IPS-18a (cell line): ENCODE data around the gene SUPV3L1.
"Not testable (repeated sequence)": the region's sequence is repeated elsewhere in the genome, so short reads cannot be mapped to it uniquely, and the experiment has no call there.

Experiments
- H3K27ac ChIP-seq: one replicate; pipeline ENCODE4 v1.5.1; 2013; ENCODE audit warnings: low read length
- H3K27me3 ChIP-seq: one replicate; pipeline ENCODE4 v1.6.1; 2013; ENCODE audit warnings: mild to moderate bottlenecking, low read length; ENCODE audit not compliant: control insufficient read depth, insufficient read depth
- H3K36me3 ChIP-seq: one replicate; pipeline ENCODE4 v1.6.1; 2013; ENCODE audit warnings: low read depth, low read length; ENCODE audit not compliant: control insufficient read depth
- H3K4me1 ChIP-seq: one replicate; pipeline ENCODE4 v1.6.1; 2013; ENCODE audit warnings: low read depth, low read length; ENCODE audit not compliant: control insufficient read depth
- H3K4me3 ChIP-seq: one replicate; pipeline ENCODE4 v1.5.1; 2013; ENCODE audit warnings: low read length
- H3K9ac ChIP-seq: one replicate; pipeline ENCODE4 v1.6.1; 2013; ENCODE audit warnings: mild to moderate bottlenecking, low read length, moderate library complexity
- H3K9me3 ChIP-seq: one replicate; pipeline ENCODE4 v1.6.1; 2013; ENCODE audit warnings: low read depth, low read length; ENCODE audit not compliant: control insufficient read depth

SUPV3L1 gene

GRCh38 chr10:69168493-69168892 lies 11.5 kb upstream of the SUPV3L1 start:
- Histone ChIP-seq H3K27ac (no peak overlapping the region), H3K36me3 (peaks cover 39% of the 10 kb centered on the region), H3K9me3 (no peaks in the 10 kb centered on the region), H3K27me3 (no peaks in the 10 kb centered on the region), H3K4me3 (no peak overlapping the region), H3K9ac (no peak overlapping the region), H3K4me1 (no peaks in the 10 kb centered on the region)

GRCh38 chr10:69172241-69172982 lies 7.6 kb upstream of the SUPV3L1 start:
- no peak overlapping the region for H3K9ac ChIP-seq
- no peaks in the 10 kb centered on the region for H3K27me3 ChIP-seq
- H3K9me3 ChIP-seq: no peaks in the 10 kb centered on the region
- peaks cover 20% of the 10 kb centered on the region for H3K36me3 ChIP-seq
- no peak overlapping the region for H3K4me3 ChIP-seq
- H3K27ac ChIP-seq: no peak overlapping the region
- no peaks in the 10 kb centered on the region for H3K4me1 ChIP-seq

- not testable (repeated sequence) for H3K9me3 ChIP-seq, H3K27ac ChIP-seq, H3K9ac ChIP-seq, H3K4me3 ChIP-seq, H3K4me1 ChIP-seq, H3K27me3 ChIP-seq
- H3K36me3 ChIP-seq: peaks cover 16% of the 10 kb centered on the region
Measured at GRCh38 chr10:69175326-69175725, 4.7 kb upstream of the SUPV3L1 start.

GRCh38 chr10:69176823-69177222 lies 3.2 kb upstream of the SUPV3L1 start:
- Histone ChIP-seq H3K36me3 (peaks cover 3% of the 10 kb centered on the region), H3K9me3 (no peaks in the 10 kb centered on the region), H3K4me3 (no peak overlapping the region), H3K4me1 (peaks cover 6% of the 10 kb centered on the region), H3K27ac (no peak overlapping the region), H3K27me3 (no peaks in the 10 kb centered on the region), H3K9ac (no peak overlapping the region)

GRCh38 chr10:69179089-69179742 lies 818 bp upstream of the SUPV3L1 start:
- Histone ChIP-seq H3K9me3 (no peaks in the 10 kb centered on the region), H3K4me1 (peaks cover 6% of the 10 kb centered on the region), H3K27ac (peak overlapping the region; percentile 70), H3K9ac (peak overlapping the region; percentile 97), H3K36me3 (peaks cover 6% of the 10 kb centered on the region), H3K4me3 (peak overlapping the region; percentile 71), H3K27me3 (no peaks in the 10 kb centered on the region)

- Histone ChIP-seq H3K27ac (peak overlapping the region; percentile 70), H3K9ac (peak overlapping the region; percentile 97), H3K27me3 (no peaks in the 10 kb centered on the region), H3K4me1 (peaks cover 6% of the 10 kb centered on the region), H3K4me3 (peak overlapping the region; percentile 71), H3K9me3 (no peaks in the 10 kb centered on the region), H3K36me3 (peaks cover 7% of the 10 kb centered on the region)
Measured at GRCh38 chr10:69180525-69181204, 631 bp downstream of the SUPV3L1 start.

GRCh38 chr10:69181433-69181832 lies 1.4 kb downstream of the SUPV3L1 start:
- Histone ChIP-seq H3K9ac (peak overlapping the region; percentile 97), H3K4me3 (peak overlapping the region; percentile 71), H3K4me1 (peaks cover 6% of the 10 kb centered on the region), H3K27me3 (no peaks in the 10 kb centered on the region), H3K36me3 (peaks cover 15% of the 10 kb centered on the region), H3K27ac (no peak overlapping the region), H3K9me3 (no peaks in the 10 kb centered on the region)

GRCh38 chr10:69182005-69182404 lies 2.0 kb downstream of the SUPV3L1 start:
- Histone ChIP-seq H3K36me3 (peaks cover 20% of the 10 kb centered on the region), H3K4me1 (peaks cover 6% of the 10 kb centered on the region), H3K27me3 (no peaks in the 10 kb centered on the region), H3K4me3 (no peak overlapping the region), H3K9me3 (no peaks in the 10 kb centered on the region), H3K9ac (no peak overlapping the region), H3K27ac (no peak overlapping the region)

- H3K36me3 ChIP-seq: peaks cover 53% of the 10 kb centered on the region
Measured at GRCh38 chr10:69186524-69186923, 6.5 kb downstream of the SUPV3L1 start.

GRCh38 chr10:69201045-69201444 lies 21.0 kb downstream of the SUPV3L1 start:
- Histone ChIP-seq H3K9ac (no peak overlapping the region), H3K27ac (no peak overlapping the region), H3K36me3 (peaks cover 50% of the 10 kb centered on the region), H3K9me3 (no peaks in the 10 kb centered on the region), H3K27me3 (no peaks in the 10 kb centered on the region), H3K4me1 (no peaks in the 10 kb centered on the region), H3K4me3 (no peak overlapping the region)

More at GRCh38 chr10:69186524-69186923, 6.5 kb downstream of the SUPV3L1 start:
- Histone ChIP-seq H3K9me3 (no peaks in the 10 kb centered on the region), H3K27me3 (no peaks in the 10 kb centered on the region), H3K27ac (no peak overlapping the region), H3K4me1 (peaks cover under 1% of the 10 kb centered on the region), H3K9ac (no peak overlapping the region), H3K4me3 (no peak overlapping the region)

- peaks cover 52% of the 10 kb centered on the region for H3K36me3 ChIP-seq
- H3K4me3 ChIP-seq: no peak overlapping the region
- H3K4me1 ChIP-seq: no peaks in the 10 kb centered on the region
- H3K9me3 ChIP-seq: no peaks in the 10 kb centered on the region
- no peak overlapping the region for H3K9ac ChIP-seq
- no peak overlapping the region for H3K27ac ChIP-seq
- H3K27me3 ChIP-seq: no peaks in the 10 kb centered on the region
Measured at GRCh38 chr10:69202332-69202731, 22.3 kb downstream of the SUPV3L1 start.
